ENCODE results near the gene DNAJC5G. TPM values are rescaled to one million over a fixed set of nuclear protein-coding genes. Genes with fewer than 3 reads are reported as not detected.

The DNAJC5G gene
- total and polyA plus RNA-seq, 9 of the 15 experiments (the other 6 are each of a cell fraction or from before 2014, with no cell fraction given): not detected

DNA sequence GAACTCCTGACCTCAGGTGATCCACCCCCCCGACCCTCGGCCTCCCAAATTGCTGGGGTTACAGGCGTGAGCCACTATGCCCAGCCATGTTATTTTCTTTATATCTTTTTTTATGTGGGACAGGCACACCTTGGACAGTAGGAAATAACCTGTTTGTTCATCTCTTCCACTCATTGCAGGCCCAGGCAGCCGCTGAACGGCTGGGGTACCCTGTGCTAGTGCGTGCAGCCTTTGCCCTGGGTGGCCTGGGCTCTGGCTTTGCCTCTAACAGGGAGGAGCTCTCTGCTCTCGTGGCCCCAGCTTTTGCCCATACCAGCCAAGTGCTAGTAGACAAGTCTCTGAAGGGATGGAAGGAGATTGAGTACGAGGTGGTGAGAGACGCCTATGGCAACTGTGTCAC lies 49.7 kb upstream of the DNAJC5G start (continued):
- TF ChIP-seq, protein P1, sequence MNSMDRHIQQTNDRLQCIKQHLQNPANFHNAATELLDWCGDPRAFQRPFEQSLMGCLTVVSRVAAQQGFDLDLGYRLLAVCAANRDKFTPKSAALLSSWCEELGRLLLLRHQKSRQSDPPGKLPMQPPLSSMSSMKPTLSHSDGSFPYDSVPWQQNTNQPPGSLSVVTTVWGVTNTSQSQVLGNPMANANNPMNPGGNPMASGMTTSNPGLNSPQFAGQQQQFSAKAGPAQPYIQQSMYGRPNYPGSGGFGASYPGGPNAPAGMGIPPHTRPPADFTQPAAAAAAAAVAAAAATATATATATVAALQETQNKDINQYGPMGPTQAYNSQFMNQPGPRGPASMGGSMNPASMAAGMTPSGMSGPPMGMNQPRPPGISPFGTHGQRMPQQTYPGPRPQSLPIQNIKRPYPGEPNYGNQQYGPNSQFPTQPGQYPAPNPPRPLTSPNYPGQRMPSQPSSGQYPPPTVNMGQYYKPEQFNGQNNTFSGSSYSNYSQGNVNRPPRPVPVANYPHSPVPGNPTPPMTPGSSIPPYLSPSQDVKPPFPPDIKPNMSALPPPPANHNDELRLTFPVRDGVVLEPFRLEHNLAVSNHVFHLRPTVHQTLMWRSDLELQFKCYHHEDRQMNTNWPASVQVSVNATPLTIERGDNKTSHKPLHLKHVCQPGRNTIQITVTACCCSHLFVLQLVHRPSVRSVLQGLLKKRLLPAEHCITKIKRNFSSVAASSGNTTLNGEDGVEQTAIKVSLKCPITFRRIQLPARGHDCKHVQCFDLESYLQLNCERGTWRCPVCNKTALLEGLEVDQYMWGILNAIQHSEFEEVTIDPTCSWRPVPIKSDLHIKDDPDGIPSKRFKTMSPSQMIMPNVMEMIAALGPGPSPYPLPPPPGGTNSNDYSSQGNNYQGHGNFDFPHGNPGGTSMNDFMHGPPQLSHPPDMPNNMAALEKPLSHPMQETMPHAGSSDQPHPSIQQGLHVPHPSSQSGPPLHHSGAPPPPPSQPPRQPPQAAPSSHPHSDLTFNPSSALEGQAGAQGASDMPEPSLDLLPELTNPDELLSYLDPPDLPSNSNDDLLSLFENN (IDR thresholded peaks at IDR 0.05; ENCODE audit: low read depth in 2 of 2, low read length in 2 of 2): no peak
- TF ChIP-seq EWSR1 (IDR thresholded peaks at IDR 0.05; ENCODE audit: borderline replicate concordance, low read depth, partially characterized antibody) (no peak), TCF7 (IDR thresholded peaks at IDR 0.05; ENCODE audit: borderline replicate concordance) (no peak), SMARCE1 (IDR thresholded peaks at IDR 0.05) (no peak), SRF (CRISPR knock-in tag; IDR thresholded peaks at IDR 0.05) (no peak)
- TF ChIP-seq, protein P2, sequence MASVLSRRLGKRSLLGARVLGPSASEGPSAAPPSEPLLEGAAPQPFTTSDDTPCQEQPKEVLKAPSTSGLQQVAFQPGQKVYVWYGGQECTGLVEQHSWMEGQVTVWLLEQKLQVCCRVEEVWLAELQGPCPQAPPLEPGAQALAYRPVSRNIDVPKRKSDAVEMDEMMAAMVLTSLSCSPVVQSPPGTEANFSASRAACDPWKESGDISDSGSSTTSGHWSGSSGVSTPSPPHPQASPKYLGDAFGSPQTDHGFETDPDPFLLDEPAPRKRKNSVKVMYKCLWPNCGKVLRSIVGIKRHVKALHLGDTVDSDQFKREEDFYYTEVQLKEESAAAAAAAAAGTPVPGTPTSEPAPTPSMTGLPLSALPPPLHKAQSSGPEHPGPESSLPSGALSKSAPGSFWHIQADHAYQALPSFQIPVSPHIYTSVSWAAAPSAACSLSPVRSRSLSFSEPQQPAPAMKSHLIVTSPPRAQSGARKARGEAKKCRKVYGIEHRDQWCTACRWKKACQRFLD (CRISPR knock-in tag; IDR thresholded peaks at IDR 0.05): no peak

All from K562 (cell line).